ENCODE measurements around the gene C3orf38.

Gene C3orf38

DNA sequence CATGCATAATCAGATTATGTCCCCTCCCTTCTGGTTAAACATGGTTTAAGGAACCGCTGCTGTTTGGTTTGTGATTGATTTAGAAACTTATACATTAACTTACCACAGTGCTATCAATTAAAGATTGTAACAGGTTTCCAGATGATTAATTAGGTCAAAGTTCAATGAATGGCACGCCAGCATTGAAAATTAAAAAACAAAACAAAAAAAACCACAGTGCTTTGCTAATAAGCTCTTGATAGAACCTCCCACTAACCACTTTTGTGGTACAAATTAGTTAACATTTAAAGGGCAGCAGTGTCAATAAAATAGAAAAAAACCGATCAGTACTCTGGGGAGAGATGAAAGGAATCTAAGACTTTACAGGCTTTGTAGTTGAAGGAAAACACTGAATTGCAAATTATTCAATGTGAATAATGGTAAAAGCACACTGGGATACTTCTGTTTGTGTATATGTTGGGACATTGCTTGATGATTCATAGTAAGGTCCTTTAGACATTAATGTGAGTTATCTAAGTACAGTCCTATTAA, 7.6 kb upstream of the C3orf38 start:
- Histone ChIP-seq H3K9me3 (ENCODE audit: severe bottlenecking) (no peaks in the 10 kb centered on the region), H3K36me3 (ENCODE audit: low read depth) (peaks cover 43% of the 10 kb centered on the region), H3K4me3 (ENCODE audit: severe bottlenecking) (no peak overlapping the region), H3K4me1 (ENCODE audit: insufficient read depth, poor library complexity, severe bottlenecking) (peaks cover 35% of the 10 kb centered on the region), H3K27me3 (ENCODE audit: insufficient read depth, poor library complexity, severe bottlenecking) (no peaks in the 10 kb centered on the region), H3K27ac (ENCODE audit: poor library complexity, severe bottlenecking) (peak overlapping the region; percentile 90)
- ATAC-seq (ENCODE audit: low read depth), result peak; percentile 63
- no peak for DNase-seq (ENCODE audit: low spot score)
- TF ChIP-seq, protein P1, sequence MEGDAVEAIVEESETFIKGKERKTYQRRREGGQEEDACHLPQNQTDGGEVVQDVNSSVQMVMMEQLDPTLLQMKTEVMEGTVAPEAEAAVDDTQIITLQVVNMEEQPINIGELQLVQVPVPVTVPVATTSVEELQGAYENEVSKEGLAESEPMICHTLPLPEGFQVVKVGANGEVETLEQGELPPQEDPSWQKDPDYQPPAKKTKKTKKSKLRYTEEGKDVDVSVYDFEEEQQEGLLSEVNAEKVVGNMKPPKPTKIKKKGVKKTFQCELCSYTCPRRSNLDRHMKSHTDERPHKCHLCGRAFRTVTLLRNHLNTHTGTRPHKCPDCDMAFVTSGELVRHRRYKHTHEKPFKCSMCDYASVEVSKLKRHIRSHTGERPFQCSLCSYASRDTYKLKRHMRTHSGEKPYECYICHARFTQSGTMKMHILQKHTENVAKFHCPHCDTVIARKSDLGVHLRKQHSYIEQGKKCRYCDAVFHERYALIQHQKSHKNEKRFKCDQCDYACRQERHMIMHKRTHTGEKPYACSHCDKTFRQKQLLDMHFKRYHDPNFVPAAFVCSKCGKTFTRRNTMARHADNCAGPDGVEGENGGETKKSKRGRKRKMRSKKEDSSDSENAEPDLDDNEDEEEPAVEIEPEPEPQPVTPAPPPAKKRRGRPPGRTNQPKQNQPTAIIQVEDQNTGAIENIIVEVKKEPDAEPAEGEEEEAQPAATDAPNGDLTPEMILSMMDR (IDR thresholded peaks at IDR 0.05; ENCODE audit: poor library complexity, severe bottlenecking), result no peak

DNA sequence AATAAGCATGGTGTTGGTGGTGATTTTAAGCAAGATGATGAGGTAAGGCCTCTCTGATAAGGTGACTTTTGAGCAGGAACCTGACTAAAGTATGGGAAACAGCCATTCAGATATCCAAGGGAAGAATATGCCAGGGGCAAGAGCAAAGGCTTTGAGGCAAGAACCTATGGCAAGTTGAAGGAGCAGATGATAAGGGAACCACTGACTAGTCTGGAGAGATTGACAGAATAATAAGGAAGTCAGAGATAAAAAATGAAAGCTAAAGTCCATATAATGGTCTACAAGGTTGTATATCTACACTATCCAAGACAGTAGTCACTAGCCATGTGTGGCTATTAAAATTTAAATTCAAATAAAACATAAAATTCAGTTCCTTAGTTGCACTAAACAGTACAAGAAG, 2.5 kb upstream of the C3orf38 start:
- H3K4me1 ChIP-seq (ENCODE audit: insufficient read depth, poor library complexity, severe bottlenecking), result peaks cover 32% of the 10 kb centered on the region
- ATAC-seq (ENCODE audit: low read depth) (no peak), DNase-seq (ENCODE audit: low spot score) (no peak)
- H3K4me3 ChIP-seq (ENCODE audit: severe bottlenecking), result no peak overlapping the region
- H3K27me3 ChIP-seq (ENCODE audit: insufficient read depth, poor library complexity, severe bottlenecking), result no peaks in the 10 kb centered on the region
- H3K36me3 ChIP-seq (ENCODE audit: low read depth), result no peaks in the 10 kb centered on the region; the same call in none of the 2 replicates
- no peak overlapping the region for H3K27ac ChIP-seq (ENCODE audit: poor library complexity, severe bottlenecking)
- TF ChIP-seq, protein P1 (IDR thresholded peaks at IDR 0.05; ENCODE audit: poor library complexity, severe bottlenecking), result no peak
- H3K9me3 ChIP-seq (ENCODE audit: severe bottlenecking), result no peaks in the 10 kb centered on the region

DNA sequence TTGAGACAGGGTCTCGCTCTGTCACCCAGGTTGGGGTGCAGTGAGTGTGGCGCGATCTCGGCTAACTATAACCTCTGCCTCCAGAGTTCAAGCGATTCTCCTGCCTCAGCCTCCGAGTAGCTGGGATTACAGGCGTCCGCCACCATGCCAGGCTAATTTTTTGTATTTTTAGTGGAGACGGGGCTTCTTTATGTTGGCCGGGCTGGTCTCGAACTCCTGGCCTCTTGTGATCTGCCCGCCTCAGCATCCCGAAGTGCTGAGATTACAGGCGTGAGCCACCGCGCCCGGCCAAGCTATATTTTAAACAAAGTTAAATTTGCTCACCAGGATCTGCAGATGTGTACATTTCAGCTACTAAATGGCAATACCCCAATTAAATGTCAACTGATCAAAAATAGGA, 1.1 kb upstream of the C3orf38 start:
- Histone ChIP-seq H3K9me3 (ENCODE audit: severe bottlenecking) (no peaks in the 10 kb centered on the region), H3K4me3 (ENCODE audit: severe bottlenecking) (peak overlapping the region; percentile 75), H3K27ac (ENCODE audit: poor library complexity, severe bottlenecking) (peak overlapping the region; percentile 86), H3K4me1 (ENCODE audit: insufficient read depth, poor library complexity, severe bottlenecking) (peaks cover 22% of the 10 kb centered on the region), H3K36me3 (ENCODE audit: low read depth) (peaks cover 12% of the 10 kb centered on the region), H3K27me3 (ENCODE audit: insufficient read depth, poor library complexity, severe bottlenecking) (no peaks in the 10 kb centered on the region)
- ATAC-seq (ENCODE audit: low read depth) (no peak), DNase-seq (ENCODE audit: low spot score) (no peak)
- TF ChIP-seq, protein P1 (IDR thresholded peaks at IDR 0.05; ENCODE audit: poor library complexity, severe bottlenecking), result no peak

DNA sequence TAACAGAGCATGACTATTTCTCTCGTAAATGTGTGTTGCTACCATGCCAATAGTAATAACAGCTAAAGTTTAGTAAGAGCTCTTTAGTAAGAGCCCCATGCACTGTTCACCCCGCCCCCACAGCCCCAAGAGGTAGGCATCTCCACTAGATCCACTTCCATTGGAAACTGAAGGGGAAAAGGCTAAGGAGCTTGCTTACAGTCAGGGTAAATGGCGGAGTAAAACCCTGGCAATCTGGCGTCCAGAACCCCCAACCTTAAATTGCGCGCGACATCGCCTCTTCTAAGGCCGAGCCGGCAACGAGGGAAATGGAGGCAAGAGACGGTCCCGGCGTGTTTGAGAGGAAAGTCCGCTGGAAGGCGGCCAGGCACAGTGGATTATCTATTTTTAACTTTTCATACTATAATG, 654 bp upstream of the C3orf38 start:
- Histone ChIP-seq H3K27me3 (ENCODE audit: insufficient read depth, poor library complexity, severe bottlenecking) (no peaks in the 10 kb centered on the region), H3K4me1 (ENCODE audit: insufficient read depth, poor library complexity, severe bottlenecking) (peaks cover 22% of the 10 kb centered on the region), H3K27ac (ENCODE audit: poor library complexity, severe bottlenecking) (peak overlapping the region; percentile 86), H3K9me3 (ENCODE audit: severe bottlenecking) (no peaks in the 10 kb centered on the region), H3K4me3 (ENCODE audit: severe bottlenecking) (peak overlapping the region; percentile 75), H3K36me3 (ENCODE audit: low read depth) (peaks cover 16% of the 10 kb centered on the region)
- TF ChIP-seq, protein P1 (IDR thresholded peaks at IDR 0.05; ENCODE audit: poor library complexity, severe bottlenecking), result no peak
- ATAC-seq (ENCODE audit: low read depth) (peak; percentile 33), DNase-seq (ENCODE audit: low spot score) (peak; percentile 38)

DNA sequence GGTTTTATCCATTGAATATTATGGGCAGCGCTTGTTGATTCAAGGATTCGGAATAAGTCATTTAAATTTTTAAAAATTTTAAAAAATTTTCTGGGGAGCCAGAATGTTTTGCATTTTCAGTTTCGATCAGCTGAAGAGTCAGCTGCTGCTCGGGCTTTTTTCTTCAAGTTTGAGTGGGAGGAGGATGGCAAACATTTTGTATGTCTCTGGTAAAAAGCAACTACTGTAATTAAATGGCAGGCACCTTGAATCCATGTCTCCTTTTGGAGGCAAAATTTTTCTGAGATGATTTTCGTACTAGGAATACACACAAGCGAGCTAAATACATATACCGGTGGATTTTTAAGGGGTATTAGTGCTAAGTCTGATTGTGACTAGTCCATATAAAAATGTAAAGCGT, 612 bp downstream of the C3orf38 start:
- Histone ChIP-seq H3K27ac (ENCODE audit: poor library complexity, severe bottlenecking) (peak overlapping the region; percentile 86), H3K4me1 (ENCODE audit: insufficient read depth, poor library complexity, severe bottlenecking) (peaks cover 22% of the 10 kb centered on the region), H3K36me3 (ENCODE audit: low read depth) (peaks cover 28% of the 10 kb centered on the region), H3K4me3 (ENCODE audit: severe bottlenecking) (peak overlapping the region; percentile 75), H3K9me3 (ENCODE audit: severe bottlenecking) (no peaks in the 10 kb centered on the region), H3K27me3 (ENCODE audit: insufficient read depth, poor library complexity, severe bottlenecking) (no peaks in the 10 kb centered on the region)
- TF ChIP-seq, protein P1 (IDR thresholded peaks at IDR 0.05; ENCODE audit: poor library complexity, severe bottlenecking), result no peak
- ATAC-seq (ENCODE audit: low read depth) (no peak), DNase-seq (ENCODE audit: low spot score) (no peak)

Data from RWPE2 (cell line).